Subcutaneous adipose tissue (tissue), 4 donors: ENCODE measurements around the gene ALG1. TPM values are rescaled to one million over a fixed set of nuclear protein-coding genes. Genes with fewer than 3 reads are reported as not detected.

Experiments
- CTCF ChIP-seq: fragments of 450-650 bp; IDR thresholded peaks from one replicate; pipeline ENCODE4 v1.5.1; 2016; ENCODE audit warnings: low read depth, mild to moderate bottlenecking, control low read depth, antibody characterized with exemption, moderate library complexity
- total RNA-seq, 4 donors: library from RNA; depleted of rRNA; stranded (reverse); fragments of >200 nt; gene quantifications; one replicate each; pipeline ENCODE4 v1.1.0, GENCODE V29; 2016

Gene ALG1
- total RNA-seq, 4 donors from 2014 or later: 11.6 to 15.5 (median 14.5) TPM

- no peak for TF ChIP-seq CTCF
Measured at GRCh38 chr16:5070431-5071186, 1.0 kb upstream of the ALG1 start.

- no peak for TF ChIP-seq CTCF
Measured at GRCh38 chr16:5071341-5071680, 332 bp upstream of the ALG1 start.

- no peak for TF ChIP-seq CTCF
Measured at GRCh38 chr16:5072334-5073278, 963 bp downstream of the ALG1 start.

GRCh38 chr16:5073279-5073629 is 1.6 kb downstream of the ALG1 start:
- no peak for TF ChIP-seq CTCF

- TF ChIP-seq CTCF: no peak
Measured at GRCh38 chr16:5075637-5076036, 4.0 kb downstream of the ALG1 start.

GRCh38 chr16:5077304-5077703 is 5.7 kb downstream of the ALG1 start:
- TF ChIP-seq CTCF: no peak

- TF ChIP-seq CTCF: no peak
Measured at GRCh38 chr16:5078626-5079025, 7.0 kb downstream of the ALG1 start.
